ENCODE results near the gene MGAT3.

GRCh38 chr22:39520226-39521105 lies 63.7 kb downstream of the MGAT3 start, which contains the start of gene ATF4:
- peak; percentile 95 to 99 (median 97) for TF ChIP-seq POLR2A (IDR thresholded peaks at IDR 0.05)
- TF ChIP-seq POLR2AphosphoS5 (IDR thresholded peaks at IDR 0.05), result peak; percentile 97 to 100 (median 99)

Measured in spleen (tissue), 3 donors.